WI38 (cell line): ENCODE measurements around the gene CCDC50.

ENCODE experiments used
- H3K4me3 ChIP-seq: 2 replicates; pipeline ENCODE4 v1.5.1; 2011; ENCODE audit warnings: low read depth, mild to moderate bottlenecking, control low read depth, low read length
- TF ChIP-seq, protein P1 (sequence below): IDR thresholded peaks from 2 replicates; pipeline ENCODE4 v1.5.1; 2012; ENCODE audit warnings: low read depth, mild to moderate bottlenecking, control low read depth, low read length

The CCDC50 gene

GRCh38 chr3:191417457-191417729 lies 88.2 kb downstream of the CCDC50 start:
- TF ChIP-seq, protein P1, sequence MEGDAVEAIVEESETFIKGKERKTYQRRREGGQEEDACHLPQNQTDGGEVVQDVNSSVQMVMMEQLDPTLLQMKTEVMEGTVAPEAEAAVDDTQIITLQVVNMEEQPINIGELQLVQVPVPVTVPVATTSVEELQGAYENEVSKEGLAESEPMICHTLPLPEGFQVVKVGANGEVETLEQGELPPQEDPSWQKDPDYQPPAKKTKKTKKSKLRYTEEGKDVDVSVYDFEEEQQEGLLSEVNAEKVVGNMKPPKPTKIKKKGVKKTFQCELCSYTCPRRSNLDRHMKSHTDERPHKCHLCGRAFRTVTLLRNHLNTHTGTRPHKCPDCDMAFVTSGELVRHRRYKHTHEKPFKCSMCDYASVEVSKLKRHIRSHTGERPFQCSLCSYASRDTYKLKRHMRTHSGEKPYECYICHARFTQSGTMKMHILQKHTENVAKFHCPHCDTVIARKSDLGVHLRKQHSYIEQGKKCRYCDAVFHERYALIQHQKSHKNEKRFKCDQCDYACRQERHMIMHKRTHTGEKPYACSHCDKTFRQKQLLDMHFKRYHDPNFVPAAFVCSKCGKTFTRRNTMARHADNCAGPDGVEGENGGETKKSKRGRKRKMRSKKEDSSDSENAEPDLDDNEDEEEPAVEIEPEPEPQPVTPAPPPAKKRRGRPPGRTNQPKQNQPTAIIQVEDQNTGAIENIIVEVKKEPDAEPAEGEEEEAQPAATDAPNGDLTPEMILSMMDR, result no peak
- H3K4me3 ChIP-seq, result no peak overlapping the region

DNA sequence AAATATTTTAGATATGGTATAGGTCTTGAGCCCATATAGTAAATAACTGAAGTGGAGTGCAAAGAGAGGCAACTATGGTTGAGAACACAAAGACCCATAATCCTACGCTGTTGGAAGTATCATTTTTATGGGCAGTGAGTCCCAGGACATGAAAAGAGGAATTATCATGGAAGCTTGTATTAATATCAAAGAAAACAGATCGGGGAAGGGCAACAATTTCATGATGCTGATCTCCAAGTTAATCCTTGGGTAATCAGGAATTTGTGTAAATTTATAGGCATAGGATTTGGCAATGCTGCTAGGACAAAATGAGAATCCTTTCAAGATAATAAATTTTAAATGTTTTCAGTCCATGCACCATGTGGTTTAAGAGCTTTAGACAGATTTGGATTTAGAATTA lies 91.6 kb downstream of the CCDC50 start:
- TF ChIP-seq, protein P1, result no peak
- H3K4me3 ChIP-seq, result no peak overlapping the region

GRCh38 chr3:191424881-191425280 lies 95.7 kb downstream of the CCDC50 start:
- no peak overlapping the region for H3K4me3 ChIP-seq
- TF ChIP-seq, protein P1, result no peak

GRCh38 chr3:191425322-191425734 lies 96.1 kb downstream of the CCDC50 start:
- TF ChIP-seq, protein P1, result no peak
- H3K4me3 ChIP-seq, result no peak overlapping the region

GRCh38 chr3:191426311-191426710 lies 97.1 kb downstream of the CCDC50 start:
- TF ChIP-seq, protein P1, result no peak
- H3K4me3 ChIP-seq, result no peak overlapping the region

GRCh38 chr3:191428177-191428576 lies 99.0 kb downstream of the CCDC50 start:
- TF ChIP-seq, protein P1, result no peak
- H3K4me3 ChIP-seq, result no peak overlapping the region

DNA sequence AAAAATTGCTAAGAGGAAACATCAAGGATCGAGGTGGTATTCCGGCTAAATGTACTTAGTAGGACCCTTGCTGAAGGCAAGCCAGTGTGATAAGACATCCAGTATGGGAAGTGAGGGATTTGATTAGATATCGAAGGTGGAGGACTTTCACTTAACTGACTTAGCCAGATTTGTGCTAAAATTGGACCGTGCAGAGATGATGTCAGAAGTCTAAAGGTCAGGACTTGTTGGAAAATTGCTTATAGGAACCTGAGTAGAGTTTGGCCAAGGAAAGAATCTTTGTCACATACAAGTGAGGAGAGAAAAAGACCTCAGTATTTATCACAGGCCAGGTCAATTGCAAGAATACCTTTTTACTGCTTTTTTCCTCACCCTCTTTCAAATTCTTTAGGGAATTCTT lies 100.9 kb downstream of the CCDC50 start:
- H3K4me3 ChIP-seq, result no peak overlapping the region
- TF ChIP-seq, protein P1, result no peak
